ENCODE data around the gene DAPK1. TPM values are rescaled to one million over a fixed set of nuclear protein-coding genes. Genes with fewer than 3 reads are reported as not detected.

DAPK1 gene
- total and polyA plus RNA-seq, 2 donors (not counting 1 experiment from before 2014, with no cell fraction given), result 1.7 to 2.8 TPM

GRCh38 chr9:87564791-87565241, 67.1 kb downstream of the DAPK1 start:
- DNase-seq (no peak), ATAC-seq (ENCODE audit: low read depth) (no peak)
- Histone ChIP-seq H2AFZ (ENCODE audit: insufficient read depth, low read depth, low read length, poor library complexity, severe bottlenecking) (no peak overlapping the region), H3K4me3 (ENCODE audit: control extremely low read depth in 1 of 5, extremely low read depth in 1 of 5, insufficient read depth in 1 of 5, low read depth in 2 of 5, low read length in 4 of 5) (no peak overlapping the region), H3K4me2 (replicated peaks; ENCODE audit: low read depth, low read length, poor library complexity, severe bottlenecking) (no peak overlapping the region), H3K9me3 (ENCODE audit: control extremely low read depth in 1 of 3, control insufficient read depth in 2 of 3, insufficient read depth in 1 of 3, low read length in 2 of 3) (no peaks in the 10 kb centered on the region), H3K9ac (ENCODE audit: low read length) (no peak overlapping the region), H3K36me3 (replicated peaks in 1 of 2; ENCODE audit: control extremely low read depth in 1 of 2, control insufficient read depth in 1 of 2, extremely low read depth in 1 of 2, insufficient read depth in 2 of 2, low read length in 1 of 2) (no peaks in the 10 kb centered on the region), H3K79me2 (ENCODE audit: control insufficient read depth, insufficient read depth, low read length) (no peaks in the 10 kb centered on the region), H3K4me1 (ENCODE audit: control insufficient read depth in 2 of 2, insufficient read depth in 2 of 2, low read length in 2 of 2) (no peaks in the 10 kb centered on the region), H3K27ac (ENCODE audit: low read length in 2 of 2) (no peak overlapping the region), H4K20me1 (ENCODE audit: control insufficient read depth, insufficient read depth, low read length, poor library complexity, severe bottlenecking) (no peaks in the 10 kb centered on the region), H3K27me3 (replicated peaks in 1 of 4; ENCODE audit: control extremely low read depth in 1 of 4, control insufficient read depth in 3 of 4, insufficient read depth in 4 of 4, low read length in 3 of 4) (no peaks in the 10 kb centered on the region)
- intact Hi-C loops (cut with micrococcal nuclease), result no loop called here
- 89% methylated on average over 4 of the region's 4 CpGs for whole genome bisulfite sequencing (ENCODE audit: insufficient coverage)
- no peaks in the 10 kb centered on the region for H3K27me3 Mint-ChIP-seq
- no peak for TF ChIP-seq EZH2 (IDR thresholded peaks at IDR 0.05; ENCODE audit: borderline replicate concordance, insufficient read depth, low read depth, low read length, poor library complexity, severe bottlenecking)
- CTCF ChIA-PET, result interaction anchor here (1.7 kb wide), 1 partner anchor 15 kb away, joined by 3 read pairs; no protein-coding TSS in a partner anchor
- H3K27ac Mint-ChIP-seq, result no peak overlapping the region
- POLR2A ChIA-PET, result no interaction called here
- no peaks in the 10 kb centered on the region for H3K4me1 Mint-ChIP-seq
- no peaks in the 10 kb centered on the region for H3K9me3 Mint-ChIP-seq (ENCODE audit: insufficient read depth)
- no peak overlapping the region for H3K4me3 Mint-ChIP-seq

DNA sequence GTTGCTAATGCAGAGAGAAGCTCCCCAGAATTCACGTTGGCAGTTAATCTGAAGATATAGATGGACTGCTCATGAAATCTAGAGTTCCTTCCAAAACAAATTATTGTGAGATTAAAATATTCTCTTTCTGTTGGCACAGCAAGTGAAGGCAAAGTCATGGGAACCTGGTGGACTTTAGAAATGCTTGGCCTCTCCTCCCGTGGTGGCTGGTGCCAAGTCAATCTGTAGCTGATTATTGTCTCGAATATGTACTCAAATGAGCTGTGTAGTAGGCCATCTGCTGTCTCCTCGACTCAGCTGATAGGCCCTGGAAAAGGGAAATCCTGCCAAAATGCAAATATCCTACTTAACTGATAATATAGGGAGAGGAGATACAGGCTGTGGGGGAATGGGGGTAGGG, 69.3 kb downstream of the DAPK1 start:
- 93% methylated on average over 1 of the region's 4 CpGs for WGBS (ENCODE audit: insufficient coverage)
- Histone ChIP-seq H3K9me3 (ENCODE audit: control extremely low read depth in 1 of 3, control insufficient read depth in 2 of 3, insufficient read depth in 1 of 3, low read length in 2 of 3) (no peaks in the 10 kb centered on the region), H3K27me3 (replicated peaks in 1 of 4; ENCODE audit: control extremely low read depth in 1 of 4, control insufficient read depth in 3 of 4, insufficient read depth in 4 of 4, low read length in 3 of 4) (no peaks in the 10 kb centered on the region), H3K4me3 (ENCODE audit: control extremely low read depth in 1 of 5, extremely low read depth in 1 of 5, insufficient read depth in 1 of 5, low read depth in 2 of 5, low read length in 4 of 5) (no peak overlapping the region), H3K9ac (ENCODE audit: low read length) (no peak overlapping the region), H3K27ac (ENCODE audit: low read length in 2 of 2) (no peak overlapping the region), H3K79me2 (ENCODE audit: control insufficient read depth, insufficient read depth, low read length) (no peaks in the 10 kb centered on the region), H4K20me1 (ENCODE audit: control insufficient read depth, insufficient read depth, low read length, poor library complexity, severe bottlenecking) (no peaks in the 10 kb centered on the region), H3K4me1 (ENCODE audit: control insufficient read depth in 2 of 2, insufficient read depth in 2 of 2, low read length in 2 of 2) (no peaks in the 10 kb centered on the region), H3K36me3 (replicated peaks in 1 of 2; ENCODE audit: control extremely low read depth in 1 of 2, control insufficient read depth in 1 of 2, extremely low read depth in 1 of 2, insufficient read depth in 2 of 2, low read length in 1 of 2) (no peaks in the 10 kb centered on the region), H2AFZ (ENCODE audit: insufficient read depth, low read depth, low read length, poor library complexity, severe bottlenecking) (no peak overlapping the region), H3K4me2 (replicated peaks; ENCODE audit: low read depth, low read length, poor library complexity, severe bottlenecking) (no peak overlapping the region)
- TF ChIP-seq EZH2 (IDR thresholded peaks at IDR 0.05; ENCODE audit: borderline replicate concordance, insufficient read depth, low read depth, low read length, poor library complexity, severe bottlenecking), result no peak
- no peak for ATAC-seq (ENCODE audit: low read depth)
- DNase-seq, result no peak
- H3K27ac Mint-ChIP-seq, result no peak overlapping the region
- intact Hi-C loops (cut with micrococcal nuclease), result no loop called here
- no peaks in the 10 kb centered on the region for H3K27me3 Mint-ChIP-seq
- H3K9me3 Mint-ChIP-seq (ENCODE audit: insufficient read depth), result no peaks in the 10 kb centered on the region
- no peaks in the 10 kb centered on the region for H3K4me1 Mint-ChIP-seq
- ChIA-PET POLR2A (no interaction called here), CTCF (no interaction called here)
- no peak overlapping the region for H3K4me3 Mint-ChIP-seq
